Neural progenitor cell (in vitro differentiated cells): ENCODE results near the gene C5AR1.

Experiments
- EZH2 ChIP-seq: fragments of 200-600 bp; sonication (generic); IDR thresholded peaks from 2 replicates; pipeline ENCODE4 v1.6.1; 2017; ENCODE audit warnings: antibody characterized with exemption, mild to moderate bottlenecking, moderate library complexity
- EZH2phosphoT487 ChIP-seq: fragments of 200-600 bp; sonication (generic); IDR thresholded peaks from 2 replicates; pipeline ENCODE4 v1.6.1; 2017; ENCODE audit warnings: antibody characterized with exemption
- TF ChIP-seq, protein P1 (sequence below): fragments of 200-600 bp; sonication (generic); IDR thresholded peaks from 2 replicates; pipeline ENCODE4 v1.5.1; 2017; ENCODE audit warnings: antibody characterized with exemption, mild to moderate bottlenecking

DNA sequence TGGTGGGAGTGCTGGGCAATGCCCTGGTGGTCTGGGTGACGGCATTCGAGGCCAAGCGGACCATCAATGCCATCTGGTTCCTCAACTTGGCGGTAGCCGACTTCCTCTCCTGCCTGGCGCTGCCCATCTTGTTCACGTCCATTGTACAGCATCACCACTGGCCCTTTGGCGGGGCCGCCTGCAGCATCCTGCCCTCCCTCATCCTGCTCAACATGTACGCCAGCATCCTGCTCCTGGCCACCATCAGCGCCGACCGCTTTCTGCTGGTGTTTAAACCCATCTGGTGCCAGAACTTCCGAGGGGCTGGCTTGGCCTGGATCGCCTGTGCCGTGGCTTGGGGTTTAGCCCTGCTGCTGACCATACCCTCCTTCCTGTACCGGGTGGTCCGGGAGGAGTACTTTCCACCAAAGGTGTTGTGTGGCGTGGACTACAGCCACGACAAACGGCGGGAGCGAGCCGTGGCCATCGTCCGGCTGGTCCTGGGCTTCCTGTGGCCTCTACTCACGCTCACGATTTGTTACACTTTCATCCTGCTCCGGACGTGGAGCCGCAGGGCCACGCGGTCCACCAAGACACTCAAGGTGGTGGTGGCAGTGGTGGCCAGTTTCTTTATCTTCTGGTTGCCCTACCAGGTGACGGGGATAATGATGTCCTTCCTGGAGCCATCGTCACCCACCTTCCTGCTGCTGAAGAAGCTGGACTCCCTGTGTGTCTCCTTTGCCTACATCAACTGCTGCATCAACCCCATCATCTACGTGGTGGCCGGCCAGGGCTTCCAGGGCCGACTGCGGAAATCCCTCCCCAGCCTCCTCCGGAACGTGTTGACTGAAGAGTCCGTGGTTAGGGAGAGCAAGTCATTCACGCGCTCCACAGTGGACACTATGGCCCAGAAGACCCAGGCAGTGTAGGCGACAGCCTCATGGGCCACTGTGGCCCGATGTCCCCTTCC is 10.5 kb downstream of the C5AR1 start:
- TF ChIP-seq, protein P1, sequence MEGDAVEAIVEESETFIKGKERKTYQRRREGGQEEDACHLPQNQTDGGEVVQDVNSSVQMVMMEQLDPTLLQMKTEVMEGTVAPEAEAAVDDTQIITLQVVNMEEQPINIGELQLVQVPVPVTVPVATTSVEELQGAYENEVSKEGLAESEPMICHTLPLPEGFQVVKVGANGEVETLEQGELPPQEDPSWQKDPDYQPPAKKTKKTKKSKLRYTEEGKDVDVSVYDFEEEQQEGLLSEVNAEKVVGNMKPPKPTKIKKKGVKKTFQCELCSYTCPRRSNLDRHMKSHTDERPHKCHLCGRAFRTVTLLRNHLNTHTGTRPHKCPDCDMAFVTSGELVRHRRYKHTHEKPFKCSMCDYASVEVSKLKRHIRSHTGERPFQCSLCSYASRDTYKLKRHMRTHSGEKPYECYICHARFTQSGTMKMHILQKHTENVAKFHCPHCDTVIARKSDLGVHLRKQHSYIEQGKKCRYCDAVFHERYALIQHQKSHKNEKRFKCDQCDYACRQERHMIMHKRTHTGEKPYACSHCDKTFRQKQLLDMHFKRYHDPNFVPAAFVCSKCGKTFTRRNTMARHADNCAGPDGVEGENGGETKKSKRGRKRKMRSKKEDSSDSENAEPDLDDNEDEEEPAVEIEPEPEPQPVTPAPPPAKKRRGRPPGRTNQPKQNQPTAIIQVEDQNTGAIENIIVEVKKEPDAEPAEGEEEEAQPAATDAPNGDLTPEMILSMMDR, result no peak
- TF ChIP-seq EZH2phosphoT487 (no peak), EZH2 (no peak)
